NB4 (cell line): ENCODE data around the gene PTPN5.

Experiments used
- CTCF ChIP-seq: IDR thresholded peaks from one replicate; pipeline ENCODE4 v1.5.1; 2012; ENCODE audit warnings: low read depth, low read length
- POLR2A ChIP-seq: IDR thresholded peaks from 2 replicates; pipeline ENCODE4 v1.6.1; 2011; ENCODE audit warnings: mild to moderate bottlenecking; ENCODE audit not compliant: insufficient read length; ENCODE audit errors: extremely low read depth
- TF ChIP-seq, protein P1 (sequence below): IDR thresholded peaks from 2 replicates; pipeline ENCODE4 v1.6.1; 2011; ENCODE audit warnings: low read depth, low read length

DNA sequence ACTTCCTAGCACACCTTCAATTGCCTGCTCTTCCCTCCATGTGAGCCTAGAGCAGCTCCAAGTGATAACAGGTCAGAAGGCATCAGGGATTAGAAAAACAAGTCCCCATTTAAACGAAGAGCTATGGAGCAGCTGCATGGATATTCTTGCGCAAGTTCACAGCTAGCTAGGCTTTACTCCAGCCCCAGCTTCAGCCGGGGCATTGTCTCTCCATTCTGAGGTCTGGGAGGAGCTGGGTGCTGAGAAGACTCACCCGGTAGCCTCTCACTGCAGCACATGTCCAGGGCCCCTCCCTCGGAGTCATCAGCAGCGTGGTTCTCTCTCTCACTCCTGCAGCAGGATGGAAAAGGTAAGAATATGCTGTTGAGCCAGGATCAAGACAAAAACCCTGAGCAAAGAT lies 26.0 kb downstream of the PTPN5 start:
- TF ChIP-seq CTCF (no peak), POLR2A (no peak)
- TF ChIP-seq, protein P1, sequence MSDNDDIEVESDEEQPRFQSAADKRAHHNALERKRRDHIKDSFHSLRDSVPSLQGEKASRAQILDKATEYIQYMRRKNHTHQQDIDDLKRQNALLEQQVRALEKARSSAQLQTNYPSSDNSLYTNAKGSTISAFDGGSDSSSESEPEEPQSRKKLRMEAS: no peak
